OCI-LY3 (cell line): Measurements from ENCODE around the gene KCNJ9.

ENCODE experiments used
- EZH2phosphoT487 ChIP-seq: fragments of 200-600 bp; shearing (Covaris generic); IDR thresholded peaks from 2 replicates; pipeline ENCODE4 v1.6.1; 2018; ENCODE audit warnings: antibody characterized with exemption, mixed run types, low read depth
- TF ChIP-seq, protein P1 (sequence below): fragments of 200-600, 300-600 bp; sonication (generic); IDR thresholded peaks from 2 replicates; pipeline ENCODE4 v1.5.1; 2014; ENCODE audit warnings: antibody characterized with exemption, low read length, low read depth

GRCh38 chr1:160136926-160137200 is 55.5 kb downstream of the KCNJ9 start:
- TF ChIP-seq, protein P1, sequence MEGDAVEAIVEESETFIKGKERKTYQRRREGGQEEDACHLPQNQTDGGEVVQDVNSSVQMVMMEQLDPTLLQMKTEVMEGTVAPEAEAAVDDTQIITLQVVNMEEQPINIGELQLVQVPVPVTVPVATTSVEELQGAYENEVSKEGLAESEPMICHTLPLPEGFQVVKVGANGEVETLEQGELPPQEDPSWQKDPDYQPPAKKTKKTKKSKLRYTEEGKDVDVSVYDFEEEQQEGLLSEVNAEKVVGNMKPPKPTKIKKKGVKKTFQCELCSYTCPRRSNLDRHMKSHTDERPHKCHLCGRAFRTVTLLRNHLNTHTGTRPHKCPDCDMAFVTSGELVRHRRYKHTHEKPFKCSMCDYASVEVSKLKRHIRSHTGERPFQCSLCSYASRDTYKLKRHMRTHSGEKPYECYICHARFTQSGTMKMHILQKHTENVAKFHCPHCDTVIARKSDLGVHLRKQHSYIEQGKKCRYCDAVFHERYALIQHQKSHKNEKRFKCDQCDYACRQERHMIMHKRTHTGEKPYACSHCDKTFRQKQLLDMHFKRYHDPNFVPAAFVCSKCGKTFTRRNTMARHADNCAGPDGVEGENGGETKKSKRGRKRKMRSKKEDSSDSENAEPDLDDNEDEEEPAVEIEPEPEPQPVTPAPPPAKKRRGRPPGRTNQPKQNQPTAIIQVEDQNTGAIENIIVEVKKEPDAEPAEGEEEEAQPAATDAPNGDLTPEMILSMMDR = no peak
- no peak for TF ChIP-seq EZH2phosphoT487
